Neuron (in vitro differentiated cells): Measurements from ENCODE around the gene RNH1.

ENCODE experiments used
- H2AFZ ChIP-seq: one replicate; pipeline ENCODE4 v1.6.1; 2013; ENCODE audit warnings: low read depth, mild to moderate bottlenecking, inconsistent platforms, low read length, moderate library complexity
- H3K27me3 ChIP-seq: one replicate; pipeline ENCODE4 v1.6.1; 2013; ENCODE audit warnings: low read length; ENCODE audit not compliant: insufficient read depth
- H3K36me3 ChIP-seq: one replicate; pipeline ENCODE4 v1.6.1; 2013; ENCODE audit warnings: low read length; ENCODE audit not compliant: insufficient read depth
- H3K4me1 ChIP-seq: one replicate; pipeline ENCODE4 v1.6.1; 2013; ENCODE audit warnings: low read length; ENCODE audit not compliant: insufficient read depth
- H3K4me3 ChIP-seq: 2 replicates; pipeline ENCODE4 v1.5.1; 2013; ENCODE audit warnings: mild to moderate bottlenecking, low read length, moderate library complexity
- H3K9me3 ChIP-seq: one replicate; pipeline ENCODE4 v1.6.1; 2013; ENCODE audit warnings: low read length

RNH1 gene

DNA sequence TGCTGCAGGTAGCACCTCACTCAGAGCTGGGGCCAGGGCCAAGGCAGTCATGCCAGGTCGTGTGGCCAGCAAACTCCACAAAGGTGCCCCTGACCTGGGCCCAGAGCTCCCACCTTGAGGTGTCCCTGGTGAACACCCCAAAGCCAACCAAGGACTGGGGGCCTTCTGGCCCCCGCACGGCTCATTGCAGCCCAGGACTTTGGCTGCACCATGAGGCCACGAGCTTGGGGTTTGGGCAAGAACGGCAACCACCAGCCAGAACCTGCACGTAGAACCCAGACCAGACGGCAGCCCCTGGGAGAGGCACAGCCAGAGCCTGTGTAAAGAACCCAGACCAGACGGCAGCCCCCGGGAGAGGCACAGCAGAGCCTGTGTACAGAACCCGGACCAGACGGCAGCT is 38.1 kb upstream of the RNH1 start:
- Histone ChIP-seq H3K4me1 (peaks cover 6% of the 10 kb centered on the region), H3K36me3 (no peaks in the 10 kb centered on the region), H3K27me3 (no peaks in the 10 kb centered on the region), H2AFZ (no peak overlapping the region), H3K9me3 (no peaks in the 10 kb centered on the region), H3K4me3 (no peak overlapping the region)

DNA sequence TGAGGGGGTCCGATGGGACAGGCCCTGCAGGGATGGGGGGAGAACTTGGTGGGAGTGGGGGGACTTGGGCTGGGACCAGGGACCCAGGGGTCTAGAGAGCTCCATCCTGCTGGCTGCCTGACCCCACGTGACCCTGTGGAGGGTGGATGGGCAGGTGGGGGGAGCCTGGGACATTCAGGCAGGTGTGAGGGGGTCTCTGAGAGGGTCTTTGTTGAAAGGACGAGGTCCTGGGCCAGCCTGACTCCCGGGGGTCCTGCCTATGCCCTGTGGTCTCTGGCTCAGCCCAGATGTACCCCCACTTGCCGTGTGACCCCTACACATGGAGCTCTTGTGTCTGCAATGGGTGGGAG is 37.8 kb upstream of the RNH1 start:
- Histone ChIP-seq H3K4me1 (peaks cover 6% of the 10 kb centered on the region), H2AFZ (no peak overlapping the region), H3K9me3 (no peaks in the 10 kb centered on the region), H3K27me3 (no peaks in the 10 kb centered on the region), H3K36me3 (no peaks in the 10 kb centered on the region), H3K4me3 (no peak overlapping the region)

DNA sequence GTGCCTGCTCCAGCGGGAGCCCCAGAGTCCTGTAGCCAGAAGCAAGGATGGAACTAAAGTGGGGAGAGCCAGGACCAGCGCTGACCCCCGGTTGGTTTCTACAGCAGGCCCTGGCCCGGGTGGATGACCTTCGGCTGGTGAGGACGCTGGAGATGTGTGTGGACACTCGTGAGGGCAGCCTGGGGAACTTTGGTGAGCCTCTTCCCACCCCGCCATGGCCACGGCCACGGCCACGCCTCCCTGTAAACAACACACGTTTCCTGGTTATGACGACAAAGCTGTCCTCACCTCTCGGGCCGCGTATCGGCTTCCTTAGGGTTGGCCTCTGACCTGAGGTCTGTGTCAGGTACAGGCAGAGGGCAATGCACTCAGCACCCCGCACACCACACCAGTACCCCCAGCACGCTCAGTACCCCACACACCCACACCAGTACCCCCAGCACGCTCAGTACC is 34.4 kb upstream of the RNH1 start:
- Histone ChIP-seq H2AFZ (no peak overlapping the region), H3K9me3 (no peaks in the 10 kb centered on the region), H3K36me3 (no peaks in the 10 kb centered on the region), H3K4me1 (peaks cover 16% of the 10 kb centered on the region), H3K4me3 (no peak overlapping the region), H3K27me3 (no peaks in the 10 kb centered on the region)

DNA sequence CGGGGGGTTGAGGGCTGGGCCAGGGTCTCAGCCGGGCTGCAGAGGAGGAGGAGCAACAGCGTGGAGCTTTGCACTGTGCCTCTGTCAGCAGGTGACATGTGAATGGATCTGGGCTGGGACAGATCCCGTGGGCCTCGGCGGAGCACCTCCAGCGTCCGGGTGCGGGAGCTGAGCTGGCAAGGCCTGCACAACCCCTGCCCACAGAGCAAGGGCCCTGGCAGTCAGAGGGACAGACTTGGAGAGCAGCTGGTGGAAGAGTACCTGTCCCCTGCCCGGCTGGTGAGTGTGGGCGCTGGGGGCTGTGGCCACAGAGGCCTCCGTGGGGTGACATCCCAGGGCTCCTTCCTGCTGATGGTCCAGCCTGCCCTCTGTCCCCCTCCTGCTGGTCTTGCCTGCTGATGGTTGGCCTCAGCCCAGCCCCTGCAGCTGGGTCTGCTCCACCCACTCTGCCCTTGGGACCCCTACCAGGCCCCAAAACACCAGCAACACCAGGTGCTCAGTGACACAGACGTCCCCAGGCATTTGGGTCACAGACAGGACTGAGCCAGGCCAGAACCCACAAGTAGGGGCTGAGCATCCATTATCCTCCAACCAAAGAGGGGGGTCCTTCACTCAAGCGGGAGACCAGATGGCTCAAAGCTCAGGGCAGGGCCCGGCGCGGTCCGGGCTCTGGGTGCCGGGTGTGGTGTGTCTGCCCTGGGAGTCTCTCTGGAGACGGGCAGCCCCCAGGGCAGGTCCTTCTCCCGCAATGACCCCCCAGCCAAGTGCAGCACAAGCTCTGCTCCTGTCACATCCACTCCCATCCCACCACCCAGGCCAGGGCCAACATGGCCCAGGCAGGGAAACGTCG is 33.8 kb upstream of the RNH1 start:
- H3K36me3 ChIP-seq, result no peaks in the 10 kb centered on the region
- peaks cover 16% of the 10 kb centered on the region for H3K4me1 ChIP-seq
- no peaks in the 10 kb centered on the region for H3K27me3 ChIP-seq
- no peaks in the 10 kb centered on the region for H3K9me3 ChIP-seq
- no peak overlapping the region for H2AFZ ChIP-seq
- no peak overlapping the region for H3K4me3 ChIP-seq

DNA sequence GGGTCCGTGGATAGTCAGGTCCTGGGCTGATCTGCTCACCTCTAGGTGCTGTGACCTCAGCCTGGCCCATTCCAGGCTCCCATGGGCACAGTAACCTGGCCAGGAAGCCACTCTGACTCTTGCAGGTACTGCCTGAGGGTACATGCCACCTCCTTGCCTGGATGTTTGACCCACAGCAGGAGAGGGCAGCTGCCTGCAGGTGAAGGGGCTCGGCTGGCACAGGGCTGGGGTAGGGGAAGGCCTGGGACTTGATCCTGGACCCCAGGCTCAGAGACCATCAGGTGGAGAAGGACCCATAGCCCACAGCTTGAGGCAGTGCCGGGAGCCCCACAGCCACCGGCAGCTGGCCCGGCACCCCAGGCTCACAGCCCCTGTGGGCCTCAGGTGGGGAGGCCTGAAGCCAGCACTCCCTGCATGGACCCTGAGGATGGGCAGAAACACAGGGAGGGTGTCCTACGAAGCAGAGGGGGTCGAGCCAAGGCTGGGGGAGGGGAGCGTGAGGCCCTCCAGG is 33.0 kb upstream of the RNH1 start:
- Histone ChIP-seq H2AFZ (no peak overlapping the region), H3K9me3 (no peaks in the 10 kb centered on the region), H3K36me3 (no peaks in the 10 kb centered on the region), H3K27me3 (no peaks in the 10 kb centered on the region), H3K4me3 (no peak overlapping the region), H3K4me1 (peaks cover 16% of the 10 kb centered on the region)

DNA sequence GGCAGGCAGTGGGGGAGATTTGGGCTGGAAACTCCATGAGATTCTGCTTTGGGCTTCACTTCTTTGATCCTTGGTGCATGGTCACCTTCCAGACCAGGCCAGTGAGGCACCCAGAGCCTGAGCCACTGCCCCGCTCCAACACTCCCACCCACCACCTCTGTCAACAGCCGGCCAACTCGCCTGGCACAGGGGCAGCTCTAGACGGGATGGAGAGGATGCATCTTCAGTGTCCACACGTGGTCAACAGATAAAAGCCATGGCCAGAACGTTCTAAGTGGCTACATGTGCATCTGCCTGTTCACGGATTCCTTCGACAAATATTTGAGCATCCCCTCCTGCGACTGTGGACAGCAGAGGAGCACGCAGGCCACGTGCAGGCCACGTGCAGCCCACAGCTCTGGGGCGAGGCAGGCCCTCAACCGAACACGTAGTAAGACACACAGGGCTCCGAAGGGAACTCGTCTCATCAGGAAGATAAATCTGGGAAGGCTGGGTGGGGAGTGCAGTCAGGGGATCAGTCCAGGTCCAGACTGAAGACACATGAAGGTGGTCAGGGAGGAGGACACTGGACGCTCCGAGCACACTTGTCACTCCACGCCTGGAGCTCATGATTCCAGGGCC is 31.5 kb upstream of the RNH1 start:
- Histone ChIP-seq H3K36me3 (peaks cover 3% of the 10 kb centered on the region), H3K4me1 (peaks cover 24% of the 10 kb centered on the region), H2AFZ (no peak overlapping the region), H3K4me3 (no peak overlapping the region), H3K27me3 (no peaks in the 10 kb centered on the region), H3K9me3 (no peaks in the 10 kb centered on the region)

DNA sequence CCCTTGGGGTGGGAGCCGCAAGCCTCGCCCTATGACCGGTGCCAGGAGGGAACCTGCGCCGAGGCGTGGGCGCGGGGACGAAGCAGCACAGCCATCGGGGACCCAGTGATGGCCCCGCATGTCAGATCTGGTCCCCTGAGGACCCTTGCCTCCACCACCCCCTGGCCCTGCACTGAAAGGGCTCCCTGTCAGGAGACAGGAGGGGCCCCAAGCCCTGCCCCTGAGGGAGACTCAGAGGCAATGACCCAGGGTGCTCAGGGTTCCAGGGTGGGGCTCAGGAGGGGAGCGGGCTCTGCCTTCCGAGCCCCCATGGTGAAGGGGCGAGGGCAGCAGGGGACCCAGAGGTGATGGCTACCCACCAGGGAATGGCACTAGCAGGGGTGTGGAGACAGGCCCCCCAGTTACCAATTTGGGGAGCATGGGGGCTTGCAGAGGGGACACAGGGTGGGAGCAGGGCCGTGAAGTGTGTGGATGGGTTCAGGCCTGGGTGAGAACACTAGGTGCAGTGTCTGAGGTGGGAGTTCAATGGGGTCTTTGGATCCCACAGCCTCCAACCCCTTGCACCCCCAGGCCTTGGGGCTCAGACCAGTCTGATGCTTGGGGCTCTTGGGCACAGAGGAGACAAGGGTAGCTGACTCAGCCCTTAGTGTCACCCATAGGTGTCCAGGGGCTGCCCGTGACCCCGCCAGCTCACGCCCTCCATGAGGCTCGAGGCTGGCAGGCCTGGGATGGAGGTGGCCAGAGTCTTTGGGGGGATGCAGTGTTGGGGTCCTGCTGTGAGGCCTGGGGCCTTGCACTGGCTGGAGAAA is 30.8 kb upstream of the RNH1 start:
- Histone ChIP-seq H3K4me1 (peaks cover 24% of the 10 kb centered on the region), H3K36me3 (peaks cover 10% of the 10 kb centered on the region), H3K27me3 (no peaks in the 10 kb centered on the region), H3K9me3 (no peaks in the 10 kb centered on the region), H2AFZ (no peak overlapping the region), H3K4me3 (peak overlapping the region; percentile 13)

DNA sequence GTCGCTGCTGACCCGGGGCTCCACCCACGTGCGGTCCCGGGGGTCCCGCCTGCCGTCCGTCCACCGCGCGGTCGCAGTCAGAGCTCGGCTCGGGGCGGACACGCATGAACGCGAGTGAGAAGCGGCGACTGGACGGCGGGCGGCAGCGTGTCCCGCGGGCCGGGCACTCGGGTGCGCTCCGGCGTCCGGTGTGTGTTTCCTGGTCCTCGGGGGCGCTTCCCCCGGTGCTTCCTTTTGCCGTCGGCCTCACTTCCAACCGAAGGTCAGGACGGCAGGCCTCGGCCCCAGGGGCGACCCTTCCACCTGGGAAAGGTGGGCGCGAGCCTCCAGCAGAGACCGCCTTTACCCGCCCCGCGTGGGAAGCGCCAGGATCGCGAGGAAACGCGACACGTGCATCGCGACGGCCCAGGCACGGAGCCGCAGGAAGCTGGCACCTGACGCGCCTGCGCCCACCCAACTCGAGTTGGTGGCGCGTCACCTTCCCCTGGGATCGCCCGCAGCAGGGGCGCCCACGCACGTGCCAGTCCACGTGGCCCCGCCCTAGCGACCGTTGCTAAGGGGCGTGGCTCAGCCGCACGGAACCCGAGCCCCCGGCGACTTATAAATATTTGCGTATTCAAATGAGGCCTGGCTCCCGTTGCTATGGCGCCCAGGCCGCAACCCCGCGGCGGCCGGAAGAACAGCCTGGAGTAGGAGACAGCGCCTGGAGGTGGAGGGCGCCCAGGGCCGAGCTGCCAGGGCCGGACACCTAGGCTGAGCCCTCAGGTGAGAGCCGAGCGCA is 30.0 kb upstream of the RNH1 start, which contains the start of gene LRRC56:
LRRC56 (plus strand) TSS at position 687 of the 781 bp plus-strand sequence. CDS start 3,158 bp downstream, outside the sequence.
- Histone ChIP-seq H3K36me3 (peaks cover 18% of the 10 kb centered on the region), H3K9me3 (no peaks in the 10 kb centered on the region), H3K4me1 (peaks cover 24% of the 10 kb centered on the region), H3K4me3 (peak within 1 kb of the TSS; percentile 91), H3K27me3 (no peaks in the 10 kb centered on the region), H2AFZ (no peak within 1 kb of the TSS)

DNA sequence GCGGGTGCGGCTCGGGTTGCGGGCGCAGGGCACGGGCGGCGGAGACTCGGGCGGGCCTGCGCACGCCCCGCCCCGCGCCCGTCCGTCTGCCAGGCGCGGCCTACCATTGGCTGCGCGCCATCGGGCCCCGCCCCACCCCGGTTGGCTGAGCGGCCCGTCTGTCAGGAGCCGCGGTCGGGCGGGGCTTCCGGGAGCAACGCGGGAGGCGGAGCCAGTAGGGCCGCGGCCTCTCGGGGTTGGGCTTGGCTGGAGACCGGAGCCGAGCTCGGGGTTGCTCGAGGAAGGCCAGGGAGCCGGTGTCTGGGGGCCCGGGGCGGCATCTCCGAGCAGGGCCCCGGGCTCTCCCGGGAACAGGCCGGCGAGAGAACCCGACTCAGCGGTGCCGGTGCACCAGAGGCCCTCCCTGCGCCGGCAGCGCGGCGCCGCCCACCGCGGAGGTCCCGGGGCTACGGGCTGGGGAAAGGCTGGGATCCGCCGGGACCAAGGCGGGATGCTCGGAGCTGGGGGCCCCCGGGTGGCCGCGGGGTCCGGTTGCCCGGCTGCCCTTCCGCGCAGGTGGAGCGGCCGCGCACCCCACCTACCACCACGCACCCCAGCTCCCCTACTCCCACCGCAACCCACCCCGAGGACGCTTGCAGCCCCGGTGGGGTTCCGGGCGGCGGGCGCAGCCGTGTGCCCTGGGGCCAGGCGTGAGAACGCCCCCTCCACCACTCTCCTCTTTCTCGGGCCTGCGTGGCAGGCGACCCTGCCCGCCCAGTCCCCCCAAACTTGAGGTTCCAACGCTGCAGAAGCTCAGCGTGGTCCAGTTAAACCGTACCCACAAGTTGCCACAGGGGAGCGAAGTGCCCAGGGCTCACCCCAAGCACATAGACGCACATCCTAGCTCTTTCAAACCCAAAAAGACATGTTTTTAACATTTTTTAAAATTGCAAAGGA is 28.7 kb upstream of the RNH1 start, which contains the start of gene HRAS:
HRAS (minus strand) TSS at position 58 of the 936 bp plus-strand sequence.
- Histone ChIP-seq H3K4me3 (peak within 1 kb of the TSS; percentile 91), H3K9me3 (no peaks in the 10 kb centered on the region), H2AFZ (peak within 1 kb of the TSS; percentile 65), H3K36me3 (peaks cover 28% of the 10 kb centered on the region), H3K4me1 (peaks cover 22% of the 10 kb centered on the region), H3K27me3 (no peaks in the 10 kb centered on the region)

DNA sequence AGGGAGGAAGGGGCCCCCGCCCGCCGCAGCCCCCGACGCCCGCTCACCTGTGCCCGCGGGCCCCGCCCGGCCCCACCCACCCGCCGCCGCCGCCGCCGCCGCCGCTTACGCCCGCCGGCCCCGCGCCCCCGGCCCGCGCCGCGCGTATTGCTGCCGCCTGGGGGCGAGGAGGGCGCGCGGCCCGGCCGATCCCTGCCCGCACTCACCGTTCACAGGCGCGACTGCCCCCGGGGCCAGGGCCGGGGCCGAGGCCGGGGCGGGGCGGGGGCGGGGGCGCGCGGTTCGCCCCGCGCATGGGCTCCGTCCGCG is 28.1 kb upstream of the RNH1 start:
- H3K36me3 ChIP-seq, result peaks cover 29% of the 10 kb centered on the region
- no peaks in the 10 kb centered on the region for H3K27me3 ChIP-seq
- H2AFZ ChIP-seq, result no peak overlapping the region
- no peaks in the 10 kb centered on the region for H3K9me3 ChIP-seq
- H3K4me1 ChIP-seq, result peaks cover 18% of the 10 kb centered on the region
- H3K4me3 ChIP-seq, result peak overlapping the region; percentile 91

DNA sequence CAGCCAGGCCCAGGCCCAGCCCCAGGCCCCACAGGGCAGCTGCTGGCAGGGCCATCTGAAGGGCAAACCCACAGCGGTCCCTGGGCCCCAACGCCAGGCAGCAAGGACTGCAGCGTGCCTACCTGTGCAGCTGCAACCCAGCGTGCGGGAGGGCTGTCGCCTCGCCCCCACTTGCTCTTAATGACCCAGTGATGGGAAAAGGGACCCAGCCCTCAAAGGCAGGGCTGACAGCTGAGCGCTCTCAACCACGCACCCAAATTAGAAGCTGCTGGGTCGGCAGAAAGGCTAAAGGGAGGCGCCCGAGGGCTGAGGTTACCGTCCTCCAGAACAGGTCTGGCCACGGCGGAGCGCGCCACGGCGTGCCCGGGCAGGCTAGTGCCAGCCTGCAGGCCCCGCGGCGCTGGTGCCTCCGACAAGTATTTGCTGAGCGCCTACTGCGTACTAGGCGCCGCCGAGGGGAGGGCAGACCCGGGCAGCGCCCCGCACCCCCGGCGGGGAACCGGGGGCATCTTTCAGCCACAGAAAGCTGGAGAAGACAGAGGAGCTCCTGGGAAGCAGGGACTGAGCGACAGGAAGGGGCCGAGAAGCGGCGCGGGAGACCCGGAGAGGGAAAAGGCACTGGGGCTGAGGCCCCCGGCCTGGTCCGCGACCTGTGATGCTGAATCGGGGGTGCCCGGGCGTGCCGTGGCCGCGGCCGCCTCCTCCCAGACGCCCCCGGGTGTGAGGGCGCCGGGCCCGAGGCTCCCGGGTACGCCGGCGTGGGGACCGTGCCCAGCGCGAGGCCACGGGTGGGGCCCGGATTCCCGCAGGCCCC is 27.6 kb upstream of the RNH1 start:
- Histone ChIP-seq H2AFZ (no peak overlapping the region), H3K4me1 (peaks cover 18% of the 10 kb centered on the region), H3K36me3 (peaks cover 30% of the 10 kb centered on the region), H3K9me3 (no peaks in the 10 kb centered on the region), H3K4me3 (peak overlapping the region; percentile 91), H3K27me3 (no peaks in the 10 kb centered on the region)
